Gastrocnemius medialis (tissue), 4 donors: ENCODE results near the gene KCNQ1. TPM values are rescaled to one million over a fixed set of nuclear protein-coding genes. Genes with fewer than 3 reads are reported as not detected.

Source experiments
- ATAC-seq, 2 donors: fragments of 150-250 bp; one replicate each; pipeline ENCODE4 v1.9.1; 2016
- DNase-seq, 2 donors: peaks; one replicate each; pipeline ENCODE4 v3.0.0-alpha.2; 2019
- H3K27ac ChIP-seq, 4 donors: fragments of 200-600 bp; sonication (generic); 1 replicate in 1 of 4; 2 replicates in 3 of 4; pipeline ENCODE4 v1.5.1; 2016 to 2018; ENCODE audit warnings: mild to moderate bottlenecking in 2 of 4, moderate library complexity in 1 of 4
- H3K27me3 ChIP-seq, 3 donors: fragments of 200-600 bp; sonication (generic) in 2 of 3; 1 replicate in 1 of 3; 2 replicates in 2 of 3; pipeline versions ENCODE4 v1.5.1 to v1.6.0; 2016 to 2019; ENCODE audit warnings: mild to moderate bottlenecking in 1 of 3, moderate library complexity in 1 of 3
- H3K36me3 ChIP-seq, 2 donors: fragments of 200-600 bp; sonication (generic) in 1 of 2; one replicate each; pipeline ENCODE4 v1.5.1; 2017 to 2018
- H3K4me1 ChIP-seq, 2 donors: fragments of 200-600 bp; sonication (generic) in 1 of 2; one replicate each; pipeline ENCODE4 v1.5.1; 2016 to 2017; ENCODE audit warnings: mild to moderate bottlenecking in 2 of 2
- H3K4me3 ChIP-seq, 4 donors: fragments of 200-600 bp; sonication (generic) in 3 of 4; 1 replicate in 1 of 4; 2 replicates in 3 of 4; pipeline ENCODE4 v1.5.1; 2016 to 2019; ENCODE audit warnings: mild to moderate bottlenecking in 2 of 4
- H3K9me3 ChIP-seq, 3 donors: fragments of 200-600 bp; sonication (generic) in 2 of 3; 1 replicate in 1 of 3; 2 replicates in 2 of 3; pipeline ENCODE4 v1.5.1; 2016 to 2019
- POLR2A ChIP-seq, 2 donors: fragments of 450-650 bp; IDR thresholded peaks; one replicate each; pipeline ENCODE4 v1.6.1; 2017; ENCODE audit warnings: antibody characterized with exemption in 2 of 2, mild to moderate bottlenecking in 2 of 2, moderate library complexity in 2 of 2
- in situ Hi-C, 4 donors: fragments of 200-750 bp; cut with MboI; loops; one replicate each; pipeline versions ENCODE4 v1.15.0 to v1.8.0; 2017; ENCODE audit warnings: low sequenced_read_pairs in 4 of 4
- intact Hi-C: fragments of 100-400 bp; cut with DNase I; formaldehyde crosslinking; loops from one replicate; pipeline ENCODE4 v1.15.1; 2023; ENCODE audit warnings: low total_unique reads
- total RNA-seq, 4 donors: library from RNA; depleted of rRNA; stranded (reverse); fragments of >200 nt; gene quantifications; one replicate each; pipeline versions ENCODE4 v1.1.0 to v1.2.3, GENCODE V29; 2016
- TF ChIP-seq, protein P1 (sequence below), 5 experiments: fragments of 450-650 bp in 3 of 5; fragments of 200-600 bp in 2 of 5; sonication (generic) in 2 of 5; IDR thresholded peaks in 4 of 5; conservative IDR thresholded peaks in 1 of 5; 1 replicate in 4 of 5; 2 replicates in 1 of 5; pipeline ENCODE4 v1.5.1; 2016 to 2019; ENCODE audit warnings: antibody characterized with exemption in 5 of 5, mild to moderate bottlenecking in 3 of 5, moderate library complexity in 3 of 5

KCNQ1 gene
- total RNA-seq, 4 donors from 2014 or later = 0.15 to 1.00 (median 0.67) TPM

DNA sequence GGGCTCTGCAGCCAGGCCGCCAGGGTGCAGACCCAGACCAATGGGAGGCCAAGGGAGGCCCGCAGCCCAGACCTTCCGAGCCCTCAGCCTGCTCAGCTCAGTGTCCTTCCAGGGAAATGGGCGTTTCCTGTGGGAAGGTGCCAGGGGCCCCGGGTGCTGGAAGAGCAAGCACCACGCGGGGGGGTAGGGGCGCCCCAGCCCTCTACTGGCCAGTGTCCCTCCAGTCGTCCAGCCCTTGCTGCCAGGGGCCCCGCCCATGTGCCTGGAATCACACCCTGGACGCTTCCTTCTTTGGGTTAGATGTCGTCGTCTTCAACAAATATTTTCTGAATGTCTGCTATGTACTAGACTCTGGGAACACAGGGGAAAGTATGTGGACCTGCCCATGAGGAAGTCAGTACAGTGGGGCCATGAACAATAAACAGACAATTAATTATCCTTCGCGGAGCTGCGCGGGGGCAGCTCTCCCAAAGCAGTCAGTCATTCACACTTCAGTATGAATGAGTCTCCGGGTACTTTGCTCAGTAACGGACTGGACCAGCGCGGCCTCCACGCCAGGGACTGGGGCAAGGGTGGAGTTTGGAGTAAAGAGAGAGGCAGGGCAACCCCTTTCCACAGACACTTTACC, 380.6 kb downstream of the KCNQ1 start:
- Histone ChIP-seq H3K4me1 (peaks cover 28 to 30% of the 10 kb centered on the region in 2 donors), H3K4me3 (peak overlapping the region; percentile 18 to 40 (median 30)), H3K27ac (peak overlapping the region; percentile 66 to 81 (median 74)), H3K36me3 (no peaks in the 10 kb centered on the region), H3K9me3 (no peaks in the 10 kb centered on the region), H3K27me3 (peaks cover 0 to 6% (median 2%) of the 10 kb centered on the region in 3 donors)
- DNase-seq (peak; percentile 42 to 81), ATAC-seq (peak; percentile 54 to 61)
- in situ Hi-C loops = no loop called here
- no peak for TF ChIP-seq POLR2A (IDR thresholded peaks at IDR 0.05)
- TF ChIP-seq, protein P1, sequence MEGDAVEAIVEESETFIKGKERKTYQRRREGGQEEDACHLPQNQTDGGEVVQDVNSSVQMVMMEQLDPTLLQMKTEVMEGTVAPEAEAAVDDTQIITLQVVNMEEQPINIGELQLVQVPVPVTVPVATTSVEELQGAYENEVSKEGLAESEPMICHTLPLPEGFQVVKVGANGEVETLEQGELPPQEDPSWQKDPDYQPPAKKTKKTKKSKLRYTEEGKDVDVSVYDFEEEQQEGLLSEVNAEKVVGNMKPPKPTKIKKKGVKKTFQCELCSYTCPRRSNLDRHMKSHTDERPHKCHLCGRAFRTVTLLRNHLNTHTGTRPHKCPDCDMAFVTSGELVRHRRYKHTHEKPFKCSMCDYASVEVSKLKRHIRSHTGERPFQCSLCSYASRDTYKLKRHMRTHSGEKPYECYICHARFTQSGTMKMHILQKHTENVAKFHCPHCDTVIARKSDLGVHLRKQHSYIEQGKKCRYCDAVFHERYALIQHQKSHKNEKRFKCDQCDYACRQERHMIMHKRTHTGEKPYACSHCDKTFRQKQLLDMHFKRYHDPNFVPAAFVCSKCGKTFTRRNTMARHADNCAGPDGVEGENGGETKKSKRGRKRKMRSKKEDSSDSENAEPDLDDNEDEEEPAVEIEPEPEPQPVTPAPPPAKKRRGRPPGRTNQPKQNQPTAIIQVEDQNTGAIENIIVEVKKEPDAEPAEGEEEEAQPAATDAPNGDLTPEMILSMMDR (IDR thresholded peaks at IDR 0.05 in 4 of 5, conservative IDR thresholded peaks at IDR 0.05 in 1 of 5) = peak in 3 of 5 experiments; percentile 10 to 21 (median 18)
- intact Hi-C loops = no loop called here

DNA sequence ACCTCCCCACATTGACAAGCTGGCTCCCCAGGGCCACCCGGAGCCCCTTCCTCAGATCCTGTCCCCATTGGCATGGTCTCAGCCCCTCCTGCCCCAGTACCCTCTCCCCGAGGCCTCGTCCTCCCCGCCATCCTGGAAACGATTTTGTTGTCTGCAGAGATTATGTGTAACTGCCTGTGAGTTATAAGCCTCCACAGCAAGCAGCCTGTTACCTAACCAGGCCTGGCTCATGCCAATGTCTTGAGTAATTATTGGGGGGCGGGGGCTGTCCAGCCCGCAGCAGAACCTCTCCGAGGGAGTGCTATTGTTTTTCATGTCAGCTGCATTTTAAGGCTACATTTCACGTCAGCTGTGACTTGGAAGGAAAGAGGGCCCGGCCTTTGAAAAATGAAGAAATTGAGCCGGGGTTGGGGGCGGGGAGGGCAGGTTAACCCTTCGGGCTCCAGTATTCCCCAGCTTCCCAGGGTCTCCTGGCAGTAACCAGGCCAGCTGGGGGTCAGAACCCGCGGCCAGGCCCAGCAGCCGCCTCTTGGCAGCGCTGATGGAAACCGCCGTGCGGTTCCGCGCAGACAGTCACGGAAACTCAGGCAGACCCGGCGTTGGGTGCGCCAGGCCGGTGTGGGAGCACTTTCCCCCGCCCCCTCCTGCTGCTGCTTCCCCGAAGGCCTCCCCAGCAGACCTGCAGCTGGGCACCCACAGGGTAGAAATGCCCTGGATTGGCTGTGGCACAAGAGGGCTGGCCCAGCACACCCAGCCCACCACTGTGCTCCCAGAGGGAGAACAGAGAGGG, 381.3 kb downstream of the KCNQ1 start:
- Histone ChIP-seq H3K27me3 (peaks cover 0 to 6% (median 2%) of the 10 kb centered on the region in 3 donors), H3K4me1 (peaks cover 28 to 34% of the 10 kb centered on the region in 2 donors), H3K27ac (peak overlapping the region; percentile 66 to 81 (median 74)), H3K36me3 (no peaks in the 10 kb centered on the region), H3K9me3 (no peaks in the 10 kb centered on the region), H3K4me3 (peak overlapping the region; percentile 18 to 40 (median 30))
- no peak for TF ChIP-seq POLR2A (IDR thresholded peaks at IDR 0.05)
- TF ChIP-seq, protein P1 (IDR thresholded peaks at IDR 0.05 in 4 of 5, conservative IDR thresholded peaks at IDR 0.05 in 1 of 5) = no peak
- intact Hi-C loops (loop anchor here (1.0 kb wide), 1 partner anchor 58 kb away; no protein-coding TSS in a partner anchor), in situ Hi-C loops (no loop called here)
- DNase-seq (peak; percentile 66 to 82), ATAC-seq (peak; percentile 81 to 84)

DNA sequence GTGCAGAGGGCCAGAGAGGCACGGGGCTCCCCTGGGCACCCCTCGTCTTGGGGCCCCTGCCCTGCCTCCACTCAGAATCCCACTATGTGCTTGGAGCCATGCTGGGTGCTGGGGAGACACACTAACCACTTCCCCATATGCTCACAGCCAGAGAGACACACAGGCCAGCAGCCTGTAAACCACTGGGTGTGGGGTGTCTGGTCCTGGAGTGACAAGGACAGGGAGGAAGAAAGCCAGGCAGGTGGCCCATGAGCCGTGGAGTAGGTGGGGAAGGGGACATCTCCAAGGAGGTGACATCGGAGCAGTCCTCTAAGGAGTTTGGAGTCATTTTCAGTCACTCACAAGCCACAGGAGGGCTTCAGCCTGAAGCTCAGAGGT, 381.9 kb downstream of the KCNQ1 start:
- intact Hi-C loops = loop anchor here (1.0 kb wide), 1 partner anchor 58 kb away; no protein-coding TSS in a partner anchor
- Histone ChIP-seq H3K27me3 (peaks cover 0 to 6% (median 2%) of the 10 kb centered on the region in 3 donors), H3K9me3 (no peaks in the 10 kb centered on the region), H3K27ac (peak overlapping the region; percentile 66 to 81 (median 74)), H3K4me1 (peaks cover 28 to 34% of the 10 kb centered on the region in 2 donors), H3K36me3 (no peaks in the 10 kb centered on the region), H3K4me3 (no peak overlapping the region)
- in situ Hi-C loops = no loop called here
- DNase-seq (no peak), ATAC-seq (no peak)
- TF ChIP-seq POLR2A (IDR thresholded peaks at IDR 0.05) = no peak
- TF ChIP-seq, protein P1 (IDR thresholded peaks at IDR 0.05 in 4 of 5, conservative IDR thresholded peaks at IDR 0.05 in 1 of 5) = no peak

DNA sequence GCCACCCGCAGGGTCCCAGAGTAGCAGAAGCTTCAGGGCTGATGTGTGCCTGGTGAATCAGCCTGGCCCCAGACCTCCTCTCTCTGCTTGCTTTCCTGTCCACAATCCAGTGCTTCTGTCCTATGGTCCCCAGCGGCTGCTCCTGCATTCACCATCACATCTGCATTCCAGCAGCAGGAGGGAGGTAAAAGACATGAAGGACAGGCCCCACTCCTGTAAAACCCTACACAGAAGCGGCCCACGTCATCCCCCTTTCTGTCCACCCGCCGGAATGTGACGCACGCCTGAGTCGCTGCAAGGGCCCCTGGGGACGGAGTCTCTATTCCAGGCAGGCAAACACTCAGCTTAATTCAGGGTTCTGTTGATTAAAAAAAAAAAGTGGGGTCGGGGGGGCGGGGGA, 382.4 kb downstream of the KCNQ1 start:
- no peak for TF ChIP-seq POLR2A (IDR thresholded peaks at IDR 0.05)
- TF ChIP-seq, protein P1 (IDR thresholded peaks at IDR 0.05 in 4 of 5, conservative IDR thresholded peaks at IDR 0.05 in 1 of 5) = no peak
- H3K36me3 ChIP-seq = no peaks in the 10 kb centered on the region
- no peaks in the 10 kb centered on the region for H3K9me3 ChIP-seq
- peak overlapping the region; percentile 66 to 81 (median 74) for H3K27ac ChIP-seq
- DNase-seq (no peak), ATAC-seq (no peak)
- intact Hi-C loops (no loop called here), in situ Hi-C loops (no loop called here)
- H3K27me3 ChIP-seq = peaks cover 0 to 6% (median 2%) of the 10 kb centered on the region in 3 donors
- no peak overlapping the region for H3K4me3 ChIP-seq
- H3K4me1 ChIP-seq = peaks cover 28 to 34% of the 10 kb centered on the region in 2 donors
